HL-60 (cell line): Measurements from ENCODE around the gene C20orf173.

Experiments used
- CTCF ChIP-seq: IDR thresholded peaks from one replicate; pipeline ENCODE4 v1.5.1; 2011; ENCODE audit warnings: low read length, control low read depth, inconsistent platforms; ENCODE audit not compliant: insufficient read depth
- GABPA ChIP-seq: IDR thresholded peaks from 2 replicates; pipeline ENCODE4 v1.6.1; 2012; ENCODE audit warnings: low read depth
- POLR2AphosphoS5 ChIP-seq: IDR thresholded peaks from 2 replicates; pipeline ENCODE4 v1.6.1; 2012; ENCODE audit warnings: low read depth
- SPI1 ChIP-seq: IDR thresholded peaks from 2 replicates; pipeline ENCODE4 v1.6.1; 2012; ENCODE audit warnings: low read depth, mild to moderate bottlenecking, borderline replicate concordance
- TF ChIP-seq, protein P1 (sequence below): IDR thresholded peaks from 2 replicates; pipeline ENCODE4 v1.6.1; 2012; ENCODE audit warnings: low read depth; ENCODE audit not compliant: insufficient replicate concordance

DNA sequence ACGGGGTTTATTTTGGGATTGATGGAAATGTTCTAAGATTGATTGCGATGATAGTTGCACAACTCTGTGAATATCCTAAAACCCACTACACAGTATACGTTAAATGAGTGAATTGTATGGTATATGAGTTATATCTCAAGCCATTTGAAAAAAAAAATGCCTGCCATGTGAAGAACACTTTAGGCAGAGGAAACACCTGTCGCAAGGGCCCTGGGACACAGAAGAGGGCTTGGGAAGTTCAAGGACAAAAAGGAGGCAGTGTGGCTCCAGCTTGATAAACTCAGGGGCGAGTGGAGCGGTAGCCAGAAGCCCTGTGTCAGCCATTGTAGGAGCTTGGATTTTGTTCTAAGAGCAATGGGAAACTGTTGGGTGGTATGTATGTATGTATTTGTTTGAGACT, 37.1 kb downstream of the C20orf173 start:
- no peak for TF ChIP-seq CTCF
- TF ChIP-seq, protein P1, sequence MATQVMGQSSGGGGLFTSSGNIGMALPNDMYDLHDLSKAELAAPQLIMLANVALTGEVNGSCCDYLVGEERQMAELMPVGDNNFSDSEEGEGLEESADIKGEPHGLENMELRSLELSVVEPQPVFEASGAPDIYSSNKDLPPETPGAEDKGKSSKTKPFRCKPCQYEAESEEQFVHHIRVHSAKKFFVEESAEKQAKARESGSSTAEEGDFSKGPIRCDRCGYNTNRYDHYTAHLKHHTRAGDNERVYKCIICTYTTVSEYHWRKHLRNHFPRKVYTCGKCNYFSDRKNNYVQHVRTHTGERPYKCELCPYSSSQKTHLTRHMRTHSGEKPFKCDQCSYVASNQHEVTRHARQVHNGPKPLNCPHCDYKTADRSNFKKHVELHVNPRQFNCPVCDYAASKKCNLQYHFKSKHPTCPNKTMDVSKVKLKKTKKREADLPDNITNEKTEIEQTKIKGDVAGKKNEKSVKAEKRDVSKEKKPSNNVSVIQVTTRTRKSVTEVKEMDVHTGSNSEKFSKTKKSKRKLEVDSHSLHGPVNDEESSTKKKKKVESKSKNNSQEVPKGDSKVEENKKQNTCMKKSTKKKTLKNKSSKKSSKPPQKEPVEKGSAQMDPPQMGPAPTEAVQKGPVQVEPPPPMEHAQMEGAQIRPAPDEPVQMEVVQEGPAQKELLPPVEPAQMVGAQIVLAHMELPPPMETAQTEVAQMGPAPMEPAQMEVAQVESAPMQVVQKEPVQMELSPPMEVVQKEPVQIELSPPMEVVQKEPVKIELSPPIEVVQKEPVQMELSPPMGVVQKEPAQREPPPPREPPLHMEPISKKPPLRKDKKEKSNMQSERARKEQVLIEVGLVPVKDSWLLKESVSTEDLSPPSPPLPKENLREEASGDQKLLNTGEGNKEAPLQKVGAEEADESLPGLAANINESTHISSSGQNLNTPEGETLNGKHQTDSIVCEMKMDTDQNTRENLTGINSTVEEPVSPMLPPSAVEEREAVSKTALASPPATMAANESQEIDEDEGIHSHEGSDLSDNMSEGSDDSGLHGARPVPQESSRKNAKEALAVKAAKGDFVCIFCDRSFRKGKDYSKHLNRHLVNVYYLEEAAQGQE = no peak
- TF ChIP-seq GABPA = no peak
- no peak for TF ChIP-seq POLR2AphosphoS5
- TF ChIP-seq SPI1 = no peak
